GM18951 (cell line): ENCODE results near the gene SFXN3.

ENCODE experiments used
- POLR2A ChIP-seq: IDR thresholded peaks from 4 replicates; pipeline ENCODE4 v1.6.1; 2011; ENCODE audit warnings: mild to moderate bottlenecking; ENCODE audit not compliant: insufficient read length, insufficient read depth; ENCODE audit errors: extremely low read depth
- in situ Hi-C: fragments of 300-500 bp; cut with MboI; formaldehyde crosslinking; loops from one replicate; pipeline ENCODE4 v1.12.0; 2022; ENCODE audit warnings: low sequenced_read_pairs, mixed read lengths, inconsistent platforms; ENCODE audit not compliant: unreplicated experiment

SFXN3 gene

GRCh38 chr10:101080933-101081931 lies 50.2 kb downstream of the SFXN3 start:
- in situ Hi-C loops: no loop called here
- no peak for TF ChIP-seq POLR2A

DNA sequence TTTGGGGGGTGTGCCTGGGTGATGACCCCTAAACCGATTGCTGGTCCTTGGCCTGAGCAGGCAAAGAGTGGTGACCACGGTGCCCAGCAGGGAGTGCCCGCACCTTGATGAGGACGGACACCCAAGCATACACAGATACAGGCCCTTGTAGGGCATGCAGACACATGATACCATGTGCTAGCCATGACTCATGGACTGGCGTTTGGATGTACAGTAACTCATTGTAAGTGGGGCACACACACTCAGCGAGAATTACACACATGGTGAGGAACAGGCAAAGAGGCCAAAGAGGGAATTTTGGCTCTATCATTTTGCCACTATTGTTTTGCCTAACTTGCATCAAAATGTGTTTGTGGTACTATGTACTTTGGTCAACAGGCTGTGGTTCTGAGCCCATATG lies 54.8 kb downstream of the SFXN3 start:
- no peak for TF ChIP-seq POLR2A
- in situ Hi-C loops: no loop called here

DNA sequence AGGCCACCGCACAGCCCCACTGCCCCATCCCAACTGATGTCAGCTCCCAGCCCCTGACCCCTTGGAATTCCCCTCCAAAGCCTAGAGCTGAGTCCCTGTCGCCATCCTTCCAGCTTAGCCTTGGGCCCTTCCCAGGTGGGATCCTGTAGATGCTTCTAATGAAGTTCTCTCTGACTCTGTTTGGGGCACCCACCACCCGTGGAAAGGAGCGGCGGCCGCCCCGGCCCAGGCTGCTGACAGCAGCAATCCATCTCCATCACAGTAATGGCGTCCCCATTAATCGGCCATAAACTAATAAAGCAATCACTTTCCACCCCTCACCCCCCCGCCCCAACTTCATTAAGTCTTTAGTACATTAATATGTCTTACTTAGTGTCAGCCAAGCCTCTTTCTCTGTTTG lies 56.3 kb downstream of the SFXN3 start:
- no peak for TF ChIP-seq POLR2A
- in situ Hi-C loops: no loop called here

DNA sequence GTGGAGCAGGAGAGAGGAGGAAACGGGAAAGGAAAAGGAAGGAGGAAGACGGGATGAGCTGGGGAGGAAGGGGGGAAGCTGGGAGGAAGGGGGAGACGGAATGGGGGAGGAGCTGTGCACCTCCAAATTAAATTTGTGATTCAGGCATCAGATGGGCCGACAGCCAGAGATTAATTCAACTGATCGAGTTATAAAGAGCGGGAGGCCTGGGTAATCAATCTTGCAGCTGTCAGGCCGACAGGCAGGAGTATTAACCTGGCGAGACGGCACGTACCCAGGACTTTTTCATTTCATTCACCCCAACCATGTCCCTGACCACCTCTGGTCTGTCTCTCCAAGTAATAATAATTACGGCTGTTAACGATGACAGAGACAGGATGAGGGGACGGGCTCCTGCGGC lies 56.9 kb downstream of the SFXN3 start:
- in situ Hi-C loops: no loop called here
- TF ChIP-seq POLR2A: no peak

GRCh38 chr10:101089520-101090299 lies 58.7 kb downstream of the SFXN3 start:
- TF ChIP-seq POLR2A: no peak
- in situ Hi-C loops: no loop called here

DNA sequence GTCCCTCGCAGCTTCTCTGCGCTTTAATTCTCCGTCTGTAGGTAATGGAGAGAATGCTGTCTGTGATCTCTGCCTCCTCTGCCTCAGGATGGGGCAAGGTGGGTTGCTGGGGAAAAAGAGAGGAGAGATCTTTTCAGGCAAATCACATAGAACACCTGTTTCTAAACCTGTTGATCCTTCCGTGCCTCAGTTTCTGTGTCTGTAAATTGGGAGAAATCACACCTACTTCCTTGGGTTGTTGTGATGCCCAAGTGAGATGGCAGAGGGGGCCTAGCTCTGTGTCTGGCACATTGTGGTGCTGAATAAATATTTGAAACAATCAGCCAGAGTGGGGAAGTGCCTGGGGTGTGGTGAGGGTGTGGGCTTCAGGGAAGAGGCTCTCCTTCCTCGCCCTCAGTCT lies 59.6 kb downstream of the SFXN3 start:
- TF ChIP-seq POLR2A: no peak
- in situ Hi-C loops: no loop called here
